Activated CD8-positive, alpha-beta memory T cell treated with anti-CD3 and anti-CD28 coated beads, Interleukin-2, amount 50 U/mL, for 24 hours (primary cell): Measurements from ENCODE around the gene PFKFB3.

Experiments used
- DNase-seq: peaks from one replicate; pipeline ENCODE4 v3.0.0-alpha.2; 2020; ENCODE audit errors: extremely low read depth

The PFKFB3 gene

GRCh38 chr10:6220418-6221191 lies 17.9 kb downstream of the PFKFB3 start:
- DNase-seq = no peak

GRCh38 chr10:6221192-6221940 lies 18.6 kb downstream of the PFKFB3 start:
- DNase-seq = no peak

GRCh38 chr10:6221971-6222751 lies 19.4 kb downstream of the PFKFB3 start:
- no peak for DNase-seq

GRCh38 chr10:6222755-6223154 lies 20.0 kb downstream of the PFKFB3 start:
- no peak for DNase-seq

- no peak for DNase-seq
Observed at GRCh38 chr10:6223981-6224380, 21.2 kb downstream of the PFKFB3 start.

- no peak for DNase-seq
Observed at GRCh38 chr10:6224781-6225180, 22.0 kb downstream of the PFKFB3 start.

GRCh38 chr10:6225263-6225814 lies 22.6 kb downstream of the PFKFB3 start:
- DNase-seq = no peak

GRCh38 chr10:6226216-6226615 lies 23.5 kb downstream of the PFKFB3 start:
- DNase-seq = no peak

GRCh38 chr10:6227346-6227745 lies 24.6 kb downstream of the PFKFB3 start:
- no peak for DNase-seq

- DNase-seq = no peak
Observed at GRCh38 chr10:6228010-6228511, 25.3 kb downstream of the PFKFB3 start.

GRCh38 chr10:6228647-6229046 lies 25.9 kb downstream of the PFKFB3 start:
- DNase-seq = no peak

GRCh38 chr10:6229290-6229689 lies 26.6 kb downstream of the PFKFB3 start:
- DNase-seq = no peak

GRCh38 chr10:6229746-6230145 lies 27.0 kb downstream of the PFKFB3 start:
- DNase-seq = no peak

- no peak for DNase-seq
Observed at GRCh38 chr10:6230315-6230714, 27.6 kb downstream of the PFKFB3 start.

- no peak for DNase-seq
Observed at GRCh38 chr10:6231146-6231545, 28.4 kb downstream of the PFKFB3 start.

GRCh38 chr10:6231730-6232129 lies 29.0 kb downstream of the PFKFB3 start:
- DNase-seq = no peak

- no peak for DNase-seq
Observed at GRCh38 chr10:6232225-6232807, 29.6 kb downstream of the PFKFB3 start.

GRCh38 chr10:6232846-6233724 lies 30.4 kb downstream of the PFKFB3 start:
- DNase-seq = no peak

- DNase-seq = no peak
Observed at GRCh38 chr10:6233725-6234277, 31.1 kb downstream of the PFKFB3 start.

GRCh38 chr10:6234371-6234770 lies 31.6 kb downstream of the PFKFB3 start:
- DNase-seq = no peak
